Astrocyte (in vitro differentiated cells and primary cell): ENCODE results near the gene ZSWIM8.

Experiments used
- CTCF ChIP-seq: IDR thresholded peaks from 2 replicates; pipeline ENCODE4 v1.5.1; 2011; ENCODE audit warnings: low read depth, mild to moderate bottlenecking, inconsistent platforms, low read length, moderate library complexity; ENCODE audit not compliant: insufficient read depth
- EZH2 ChIP-seq: IDR thresholded peaks from 2 replicates; pipeline ENCODE4 v1.6.1; 2012; ENCODE audit warnings: mild to moderate bottlenecking, low read length, inconsistent platforms; ENCODE audit not compliant: insufficient read depth

GRCh38 chr10:73781548-73781878 is 3.9 kb upstream of the ZSWIM8 start:
- no peak for TF ChIP-seq CTCF
- no peak for TF ChIP-seq EZH2
